KMS-11 (cell line): ENCODE data around the gene TIMMDC1.

ENCODE experiments used
- H2AFZ ChIP-seq: fragments of 200-600 bp; sonication (generic); 2 replicates; pipeline ENCODE4 v1.6.1; 2016; ENCODE audit warnings: antibody characterized with exemption, mixed run types, low read depth
- H3K27ac ChIP-seq: fragments of 200-600 bp; sonication (generic); 2 replicates; pipeline ENCODE4 v1.6.1; 2016; ENCODE audit warnings: mild to moderate bottlenecking, mixed run types
- H3K27me3 ChIP-seq: fragments of 200-600 bp; sonication (generic); 2 replicates; pipeline ENCODE4 v1.6.1; 2017; ENCODE audit warnings: mild to moderate bottlenecking, low read depth, mixed run types, moderate library complexity; ENCODE audit not compliant: insufficient read depth
- H3K36me3 ChIP-seq: fragments of 200-600 bp; sonication (generic); 2 replicates; pipeline ENCODE4 v1.6.1; 2017; ENCODE audit warnings: mild to moderate bottlenecking, mixed run types; ENCODE audit not compliant: insufficient read depth
- H3K4me1 ChIP-seq: fragments of 200-600 bp; sonication (generic); 2 replicates; pipeline ENCODE4 v1.6.1; 2016; ENCODE audit warnings: mild to moderate bottlenecking, low read depth, mixed run types; ENCODE audit not compliant: poor library complexity, severe bottlenecking
- H3K4me2 ChIP-seq: fragments of 200-600 bp; sonication (generic); 2 replicates; pipeline ENCODE4 v1.7.0; 2016; ENCODE audit warnings: mild to moderate bottlenecking, mixed run types
- H3K4me3 ChIP-seq: fragments of 200-600 bp; sonication (generic); IDR thresholded peaks from 2 replicates; pipeline ENCODE4 v1.6.1; 2017; ENCODE audit warnings: low read depth, low read length, mixed read lengths; ENCODE audit not compliant: insufficient read depth
- H3K79me2 ChIP-seq: fragments of 200-600 bp; sonication (generic); 2 replicates; pipeline ENCODE4 v1.6.1; 2016; ENCODE audit warnings: low read depth, mixed run types; ENCODE audit not compliant: insufficient read depth
- H3K9ac ChIP-seq: fragments of 200-600 bp; sonication (generic); 2 replicates; pipeline ENCODE4 v1.6.1; 2016; ENCODE audit warnings: mild to moderate bottlenecking, mixed run types
- H4K20me1 ChIP-seq: fragments of 200-600 bp; sonication (generic); 2 replicates; pipeline ENCODE4 v1.6.1; 2016; ENCODE audit warnings: mild to moderate bottlenecking, mixed run types; ENCODE audit not compliant: insufficient read depth
- CTCF ChIP-seq: fragments of 200-600 bp; sonication (generic); conservative IDR thresholded peaks from 2 replicates; pipeline ENCODE4 v1.6.1; 2017; ENCODE audit warnings: low read depth, mild to moderate bottlenecking, antibody characterized with exemption, low read length, moderate library complexity, mixed read lengths

The TIMMDC1 gene

GRCh38 chr3:119481079-119481478 lies 17.3 kb upstream of the TIMMDC1 start:
- Histone ChIP-seq H3K27ac (no peak overlapping the region), H3K4me1 (peaks cover 6% of the 10 kb centered on the region)

DNA sequence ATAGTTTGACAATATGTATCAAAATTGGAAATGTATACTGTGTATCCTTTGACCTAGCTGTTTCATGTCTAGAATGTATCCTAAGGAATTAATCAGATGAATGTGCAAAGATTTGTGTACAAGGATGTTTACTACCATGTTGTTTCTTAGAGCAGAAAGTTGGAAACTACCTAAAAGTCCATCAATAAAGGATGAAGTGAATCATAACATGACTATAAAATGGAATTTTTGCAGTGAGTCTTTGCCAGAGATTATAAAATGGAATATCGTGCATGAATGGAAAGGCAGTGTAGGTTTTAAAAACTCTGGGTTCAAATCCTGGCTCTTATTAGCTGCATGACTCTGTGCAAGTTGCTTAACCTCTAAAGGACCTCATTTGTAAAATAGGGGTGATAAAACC lies 15.2 kb upstream of the TIMMDC1 start:
- Histone ChIP-seq H3K27me3 (no peaks in the 10 kb centered on the region), H3K79me2 (no peaks in the 10 kb centered on the region), H3K9ac (no peak overlapping the region), H3K4me3 (no peak overlapping the region), H4K20me1 (no peaks in the 10 kb centered on the region), H3K36me3 (no peaks in the 10 kb centered on the region), H2AFZ (no peak overlapping the region), H3K4me1 (peaks cover 6% of the 10 kb centered on the region), H3K27ac (no peak overlapping the region), H3K4me2 (no peak overlapping the region)
- no peak for TF ChIP-seq CTCF

More at GRCh38 chr3:119481079-119481478, 17.3 kb upstream of the TIMMDC1 start:
- Histone ChIP-seq H3K9ac (no peak overlapping the region), H3K4me2 (no peak overlapping the region), H2AFZ (no peak overlapping the region), H3K79me2 (no peaks in the 10 kb centered on the region), H3K36me3 (no peaks in the 10 kb centered on the region), H3K4me3 (no peak overlapping the region), H3K27me3 (no peaks in the 10 kb centered on the region), H4K20me1 (no peaks in the 10 kb centered on the region)
- TF ChIP-seq CTCF = no peak

DNA sequence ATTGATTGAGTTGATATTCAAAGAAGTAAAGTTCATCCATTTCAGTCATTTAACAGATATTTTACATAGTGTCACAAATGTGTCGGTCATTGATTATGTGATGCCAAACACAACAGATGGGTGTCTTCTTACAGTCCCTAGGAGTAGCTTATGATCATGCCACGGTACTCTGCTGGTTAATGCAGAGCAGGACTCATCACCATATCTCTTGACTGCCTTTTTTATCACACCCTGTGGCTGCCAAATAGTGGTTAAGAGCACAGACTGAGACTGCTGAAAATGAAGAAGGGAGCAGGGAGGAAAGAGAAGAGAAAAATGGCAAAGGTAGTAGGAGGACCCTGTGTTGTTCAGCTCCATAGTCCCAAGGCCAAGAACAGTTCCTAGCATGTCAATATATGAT lies 12.8 kb upstream of the TIMMDC1 start:
- no peaks in the 10 kb centered on the region for H3K36me3 ChIP-seq
- H3K27ac ChIP-seq = no peak overlapping the region
- no peaks in the 10 kb centered on the region for H3K79me2 ChIP-seq
- H3K9ac ChIP-seq = no peak overlapping the region
- no peak overlapping the region for H3K4me2 ChIP-seq
- no peaks in the 10 kb centered on the region for H3K27me3 ChIP-seq
- no peak for TF ChIP-seq CTCF
- H3K4me3 ChIP-seq = no peak overlapping the region
- H4K20me1 ChIP-seq = no peaks in the 10 kb centered on the region
- no peak overlapping the region for H2AFZ ChIP-seq
- H3K4me1 ChIP-seq = peaks cover 6% of the 10 kb centered on the region

- Histone ChIP-seq H3K4me1 (no peaks in the 10 kb centered on the region), H2AFZ (no peak overlapping the region), H3K27ac (no peak overlapping the region), H4K20me1 (no peaks in the 10 kb centered on the region), H3K27me3 (no peaks in the 10 kb centered on the region), H3K79me2 (no peaks in the 10 kb centered on the region), H3K4me2 (no peak overlapping the region), H3K36me3 (no peaks in the 10 kb centered on the region), H3K4me3 (no peak overlapping the region), H3K9ac (no peak overlapping the region)
- no peak for TF ChIP-seq CTCF
Measured at GRCh38 chr3:119490153-119490552, 8.2 kb upstream of the TIMMDC1 start.
